ENCODE data around the gene LINC01488.

Gene LINC01488

DNA sequence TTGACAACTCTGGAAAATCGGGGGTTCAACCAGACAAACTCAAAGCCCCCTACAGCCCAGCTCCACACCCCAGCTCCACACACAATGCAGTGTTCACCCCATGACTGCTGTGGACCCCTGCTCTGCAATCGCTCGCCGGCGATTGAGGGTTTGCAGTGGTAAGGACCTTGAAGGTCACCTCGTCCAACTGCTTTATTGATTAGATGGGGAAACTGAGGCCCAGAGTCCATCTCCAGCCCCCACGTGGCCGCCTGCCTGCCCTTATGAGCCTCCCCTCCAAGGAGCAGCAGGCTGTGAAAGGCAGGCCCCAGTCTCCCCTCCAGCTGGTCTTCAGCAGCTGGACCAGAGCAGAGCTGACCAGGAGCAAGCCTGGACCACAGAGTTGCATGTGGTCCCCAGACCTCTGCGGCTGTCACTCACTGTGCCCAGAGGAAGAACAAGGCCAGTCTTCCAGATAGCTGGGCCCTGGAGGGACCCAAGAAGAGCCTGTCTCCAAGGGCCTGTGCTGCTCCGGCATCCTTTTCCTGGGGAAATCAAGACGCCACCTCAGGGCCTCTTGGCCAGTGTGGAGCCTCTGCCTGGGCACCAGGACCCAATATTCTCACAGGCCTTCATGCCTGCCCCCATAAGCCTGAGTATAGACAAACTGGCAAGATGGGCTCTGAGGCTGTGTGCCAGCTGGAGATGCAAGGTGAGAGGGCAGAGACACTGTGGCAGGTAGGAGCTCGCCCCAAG, 8.8 kb upstream of the LINC01488 start:
- Histone ChIP-seq H3K4me3 (ENCODE audit: low read depth, low read length) (no peak overlapping the region), H3K4me2 (ENCODE audit: low read length) (no peak overlapping the region), H2AFZ (no peak overlapping the region), H3K9me3 (ENCODE audit: control insufficient read depth, low read length) (no peaks in the 10 kb centered on the region), H3K27ac (no peak overlapping the region), H3K9ac (no peak overlapping the region), H3K36me3 (ENCODE audit: control insufficient read depth, insufficient read depth, low read length) (no peaks in the 10 kb centered on the region), H3K79me2 (no peaks in the 10 kb centered on the region), H3K27me3 (ENCODE audit: control insufficient read depth, insufficient read depth, low read length) (no peaks in the 10 kb centered on the region), H3K4me1 (no peaks in the 10 kb centered on the region)
- TF ChIP-seq, protein P1, sequence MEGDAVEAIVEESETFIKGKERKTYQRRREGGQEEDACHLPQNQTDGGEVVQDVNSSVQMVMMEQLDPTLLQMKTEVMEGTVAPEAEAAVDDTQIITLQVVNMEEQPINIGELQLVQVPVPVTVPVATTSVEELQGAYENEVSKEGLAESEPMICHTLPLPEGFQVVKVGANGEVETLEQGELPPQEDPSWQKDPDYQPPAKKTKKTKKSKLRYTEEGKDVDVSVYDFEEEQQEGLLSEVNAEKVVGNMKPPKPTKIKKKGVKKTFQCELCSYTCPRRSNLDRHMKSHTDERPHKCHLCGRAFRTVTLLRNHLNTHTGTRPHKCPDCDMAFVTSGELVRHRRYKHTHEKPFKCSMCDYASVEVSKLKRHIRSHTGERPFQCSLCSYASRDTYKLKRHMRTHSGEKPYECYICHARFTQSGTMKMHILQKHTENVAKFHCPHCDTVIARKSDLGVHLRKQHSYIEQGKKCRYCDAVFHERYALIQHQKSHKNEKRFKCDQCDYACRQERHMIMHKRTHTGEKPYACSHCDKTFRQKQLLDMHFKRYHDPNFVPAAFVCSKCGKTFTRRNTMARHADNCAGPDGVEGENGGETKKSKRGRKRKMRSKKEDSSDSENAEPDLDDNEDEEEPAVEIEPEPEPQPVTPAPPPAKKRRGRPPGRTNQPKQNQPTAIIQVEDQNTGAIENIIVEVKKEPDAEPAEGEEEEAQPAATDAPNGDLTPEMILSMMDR (IDR thresholded peaks at IDR 0.05) = no peak

DNA sequence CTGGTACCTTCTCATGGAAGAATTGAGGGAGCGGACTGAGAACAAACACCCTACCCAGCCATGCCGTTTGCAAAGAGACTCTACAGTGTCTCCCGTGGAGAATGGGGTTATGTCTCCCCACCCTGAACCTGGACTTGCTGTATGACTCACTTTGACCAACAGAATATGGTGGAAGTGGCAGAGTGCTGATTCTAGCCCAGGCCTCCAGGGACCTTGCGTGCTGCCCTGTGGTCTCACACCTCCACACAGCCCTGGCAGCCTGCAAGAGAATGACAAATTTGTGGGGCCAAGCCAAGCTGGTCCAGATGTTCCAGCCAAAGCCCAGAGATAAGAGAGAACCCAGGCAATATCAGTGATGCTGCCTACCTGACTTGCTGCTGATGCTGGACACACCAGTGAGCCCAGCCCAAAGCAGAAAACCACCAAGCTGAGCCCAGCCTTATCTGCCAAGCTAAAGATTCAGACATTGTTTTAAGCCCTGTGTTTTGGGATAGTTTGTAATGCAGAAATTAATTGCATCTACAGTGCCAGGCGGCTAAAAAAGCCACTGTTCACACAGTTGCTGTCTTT, 8.1 kb upstream of the LINC01488 start:
- no peaks in the 10 kb centered on the region for H3K4me1 ChIP-seq
- no peak overlapping the region for H3K4me3 ChIP-seq (ENCODE audit: low read depth, low read length)
- no peak overlapping the region for H2AFZ ChIP-seq
- H3K27me3 ChIP-seq (ENCODE audit: control insufficient read depth, insufficient read depth, low read length) = no peaks in the 10 kb centered on the region
- no peak overlapping the region for H3K4me2 ChIP-seq (ENCODE audit: low read length)
- no peaks in the 10 kb centered on the region for H3K9me3 ChIP-seq (ENCODE audit: control insufficient read depth, low read length)
- H3K27ac ChIP-seq = no peak overlapping the region
- no peaks in the 10 kb centered on the region for H3K79me2 ChIP-seq
- TF ChIP-seq, protein P1 (IDR thresholded peaks at IDR 0.05) = no peak
- no peaks in the 10 kb centered on the region for H3K36me3 ChIP-seq (ENCODE audit: control insufficient read depth, insufficient read depth, low read length)
- H3K9ac ChIP-seq = no peak overlapping the region

DNA sequence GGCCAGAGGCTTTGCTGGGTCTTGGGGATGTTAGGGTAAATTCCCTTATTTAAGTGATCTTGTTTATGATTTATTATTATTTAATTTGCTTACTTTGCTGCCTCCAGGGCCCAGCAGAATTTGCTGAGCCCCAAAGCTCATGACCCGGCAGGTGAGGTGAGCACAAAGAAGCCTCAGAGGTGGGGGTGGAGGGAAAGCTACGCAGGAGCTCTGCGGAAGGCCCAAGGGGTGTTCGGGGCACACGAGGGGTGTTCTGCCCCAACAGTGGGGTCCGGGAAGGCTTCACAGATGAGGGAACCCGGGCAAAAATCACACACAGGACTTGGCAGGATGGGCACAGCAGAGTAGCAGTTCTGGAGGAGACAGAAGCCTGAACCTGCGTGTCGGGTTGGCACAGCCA, 6.7 kb upstream of the LINC01488 start:
- Histone ChIP-seq H2AFZ (no peak overlapping the region), H3K27ac (no peak overlapping the region), H3K9ac (no peak overlapping the region), H3K27me3 (ENCODE audit: control insufficient read depth, insufficient read depth, low read length) (no peaks in the 10 kb centered on the region), H3K36me3 (ENCODE audit: control insufficient read depth, insufficient read depth, low read length) (no peaks in the 10 kb centered on the region), H3K9me3 (ENCODE audit: control insufficient read depth, low read length) (no peaks in the 10 kb centered on the region), H3K4me3 (ENCODE audit: low read depth, low read length) (no peak overlapping the region), H3K79me2 (no peaks in the 10 kb centered on the region), H3K4me1 (no peaks in the 10 kb centered on the region), H3K4me2 (ENCODE audit: low read length) (no peak overlapping the region)
- TF ChIP-seq, protein P1 (IDR thresholded peaks at IDR 0.05) = no peak

DNA sequence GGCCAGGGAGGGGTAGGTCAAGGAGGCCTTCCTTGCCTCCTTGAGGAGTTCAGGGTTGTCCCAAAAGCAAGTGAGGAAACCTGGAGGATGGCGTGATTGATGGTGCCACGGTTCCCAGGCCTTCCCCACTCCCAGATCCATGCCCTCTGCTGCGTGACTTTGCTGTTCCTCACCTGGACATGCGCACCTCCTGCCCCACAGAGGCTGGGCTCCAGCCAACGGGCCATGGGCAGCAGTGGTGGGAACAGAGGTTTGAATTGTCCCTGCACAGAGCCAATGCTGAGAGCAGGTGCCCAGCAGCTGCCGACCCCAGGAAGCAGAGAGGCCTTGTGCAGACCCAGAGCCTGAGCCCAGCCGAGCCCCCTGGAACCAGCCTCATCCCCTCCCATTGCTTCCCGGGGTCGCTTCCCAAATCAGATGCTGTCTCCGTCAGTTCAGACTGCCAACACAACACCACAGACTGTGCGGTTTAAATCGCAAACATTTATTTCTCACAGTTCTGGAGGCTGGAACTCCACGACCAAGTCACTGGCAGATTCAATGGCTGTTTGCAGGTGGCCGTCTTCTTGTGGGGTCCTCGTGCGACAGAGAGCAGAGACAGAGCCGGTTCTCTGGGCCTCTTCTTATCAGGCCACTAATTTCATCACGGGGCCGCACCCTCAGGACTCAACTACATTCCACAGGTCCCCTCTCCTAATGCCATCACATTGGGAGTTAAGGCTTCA, 6.2 kb upstream of the LINC01488 start:
- H3K27ac ChIP-seq = no peak overlapping the region
- no peaks in the 10 kb centered on the region for H3K27me3 ChIP-seq (ENCODE audit: control insufficient read depth, insufficient read depth, low read length)
- H3K4me3 ChIP-seq (ENCODE audit: low read depth, low read length) = no peak overlapping the region
- no peaks in the 10 kb centered on the region for H3K36me3 ChIP-seq (ENCODE audit: control insufficient read depth, insufficient read depth, low read length)
- H3K9ac ChIP-seq = no peak overlapping the region
- H2AFZ ChIP-seq = no peak overlapping the region
- H3K4me2 ChIP-seq (ENCODE audit: low read length) = no peak overlapping the region
- H3K4me1 ChIP-seq = no peaks in the 10 kb centered on the region
- no peaks in the 10 kb centered on the region for H3K9me3 ChIP-seq (ENCODE audit: control insufficient read depth, low read length)
- TF ChIP-seq, protein P1 (IDR thresholded peaks at IDR 0.05) = no peak
- H3K79me2 ChIP-seq = no peaks in the 10 kb centered on the region

All from parathyroid adenoma (tissue), 2 donors.